ENCODE data around the gene KMT2C.
"Not testable (repeated sequence)": the region's sequence is repeated elsewhere in the genome, so short reads cannot be mapped to it uniquely, and the experiment has no call there.

GRCh38 chr7:152406030-152406429 is 29.8 kb downstream of the KMT2C start:
- TF ChIP-seq CTCF (IDR thresholded peaks at IDR 0.05), result not testable (repeated sequence)
- peak in 1 of 3 donors; percentile 29 for TF ChIP-seq POLR2AphosphoS5 (IDR thresholded peaks at IDR 0.05)
